GM12865 (cell line): ENCODE data around the gene GALNTL6.

ENCODE experiments used
- DNase-seq: peaks from one replicate; pipeline ENCODE4 v3.0.0; 2010; ENCODE audit warnings: low read depth
- H3K4me3 ChIP-seq: 2 replicates; pipeline ENCODE4 v1.5.1; 2011; ENCODE audit warnings: mild to moderate bottlenecking, low read depth, low read length, control low read depth
- TF ChIP-seq, protein P1 (sequence below): IDR thresholded peaks from 2 replicates; pipeline ENCODE4 v1.5.1; 2011; ENCODE audit warnings: low read length, control low read depth, low read depth, inconsistent platforms; ENCODE audit not compliant: insufficient read depth; ENCODE audit errors: missing control alignments

The GALNTL6 gene

DNA sequence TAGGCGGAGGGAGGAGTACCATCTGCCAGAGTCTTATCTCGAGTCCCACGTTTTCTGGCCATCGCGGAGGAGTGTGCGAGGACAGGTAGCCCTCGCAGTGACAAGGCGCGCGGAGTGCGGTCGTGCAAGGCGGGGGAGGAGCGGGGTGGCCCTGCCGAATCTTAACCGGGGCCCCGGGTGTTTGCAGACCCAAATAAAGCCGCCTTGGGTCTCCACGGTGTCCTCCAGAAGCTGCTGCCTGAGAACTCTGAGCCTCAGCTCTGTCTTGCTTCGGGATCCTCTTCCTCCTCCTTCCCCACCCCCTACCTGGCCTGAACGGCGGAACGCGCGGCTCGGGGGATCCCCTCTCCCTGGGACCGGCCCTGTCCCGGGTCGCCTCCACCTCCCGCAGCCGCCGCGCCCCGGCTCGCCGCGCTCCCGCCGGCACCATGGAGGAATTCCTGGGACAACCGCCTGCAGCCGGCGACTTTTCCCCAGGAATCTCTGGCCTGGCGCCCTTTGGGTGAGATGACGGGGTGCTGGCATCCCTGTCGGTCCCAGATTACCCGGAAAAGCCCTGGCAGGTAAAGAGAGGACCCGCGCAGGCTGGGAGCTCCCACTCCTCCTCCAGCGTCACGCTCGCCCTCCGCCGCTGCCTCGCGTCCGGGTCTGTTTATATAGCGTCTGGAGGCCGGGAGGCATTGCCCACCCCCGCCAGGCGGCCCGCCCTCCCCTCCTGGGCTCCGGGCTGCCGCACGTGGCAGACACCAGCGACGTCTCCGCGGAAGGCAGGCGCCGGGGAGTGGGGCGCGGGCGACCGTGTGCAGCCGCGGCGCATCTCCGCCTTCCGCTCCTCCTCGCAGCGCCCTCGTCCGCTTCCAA is at the start of gene GALNTL6:
GALNTL6 (plus strand) TSS at position 740 of the 861 bp plus-strand sequence.
- TF ChIP-seq, protein P1, sequence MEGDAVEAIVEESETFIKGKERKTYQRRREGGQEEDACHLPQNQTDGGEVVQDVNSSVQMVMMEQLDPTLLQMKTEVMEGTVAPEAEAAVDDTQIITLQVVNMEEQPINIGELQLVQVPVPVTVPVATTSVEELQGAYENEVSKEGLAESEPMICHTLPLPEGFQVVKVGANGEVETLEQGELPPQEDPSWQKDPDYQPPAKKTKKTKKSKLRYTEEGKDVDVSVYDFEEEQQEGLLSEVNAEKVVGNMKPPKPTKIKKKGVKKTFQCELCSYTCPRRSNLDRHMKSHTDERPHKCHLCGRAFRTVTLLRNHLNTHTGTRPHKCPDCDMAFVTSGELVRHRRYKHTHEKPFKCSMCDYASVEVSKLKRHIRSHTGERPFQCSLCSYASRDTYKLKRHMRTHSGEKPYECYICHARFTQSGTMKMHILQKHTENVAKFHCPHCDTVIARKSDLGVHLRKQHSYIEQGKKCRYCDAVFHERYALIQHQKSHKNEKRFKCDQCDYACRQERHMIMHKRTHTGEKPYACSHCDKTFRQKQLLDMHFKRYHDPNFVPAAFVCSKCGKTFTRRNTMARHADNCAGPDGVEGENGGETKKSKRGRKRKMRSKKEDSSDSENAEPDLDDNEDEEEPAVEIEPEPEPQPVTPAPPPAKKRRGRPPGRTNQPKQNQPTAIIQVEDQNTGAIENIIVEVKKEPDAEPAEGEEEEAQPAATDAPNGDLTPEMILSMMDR = no peak
- DNase-seq = peak; percentile 39
- peak within 1 kb of the TSS; percentile 55 for H3K4me3 ChIP-seq

- DNase-seq = no peak
- TF ChIP-seq, protein P1 = no peak
- no peak overlapping the region for H3K4me3 ChIP-seq
These were observed 47.7 kb upstream of the GALNTL6 start for GRCh38 chr4:171765514-171765913.

DNA sequence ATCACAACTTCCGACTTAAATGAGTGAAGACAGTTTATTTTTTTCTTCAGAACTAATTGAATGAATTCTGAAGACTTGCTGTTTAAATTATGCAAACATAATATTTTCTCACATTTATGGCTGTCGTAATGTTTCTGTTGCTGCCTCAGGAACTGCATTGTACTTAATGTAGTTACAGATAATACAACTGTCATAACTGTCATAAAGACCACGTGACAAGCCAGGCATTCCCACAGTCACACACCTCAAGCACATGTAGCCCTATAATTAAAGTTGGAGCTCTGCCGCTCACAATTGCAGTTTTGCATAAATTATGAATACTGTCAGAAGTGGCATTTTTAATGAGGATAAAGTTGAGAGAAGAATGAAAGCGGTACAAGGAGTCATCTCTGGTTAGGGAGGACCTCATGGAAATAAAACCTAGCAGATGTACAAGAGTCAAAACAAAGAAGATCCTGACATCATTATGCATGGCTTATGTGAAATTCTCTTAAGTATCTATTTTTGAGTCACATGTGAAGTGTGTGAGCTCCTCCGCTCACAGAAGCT is 38.5 kb upstream of the GALNTL6 start:
- DNase-seq = no peak
- no peak overlapping the region for H3K4me3 ChIP-seq
- TF ChIP-seq, protein P1 = no peak

- no peak for DNase-seq
- TF ChIP-seq, protein P1 = no peak
- no peak overlapping the region for H3K4me3 ChIP-seq
These were observed 33.9 kb upstream of the GALNTL6 start for GRCh38 chr4:171779301-171779700.

DNA sequence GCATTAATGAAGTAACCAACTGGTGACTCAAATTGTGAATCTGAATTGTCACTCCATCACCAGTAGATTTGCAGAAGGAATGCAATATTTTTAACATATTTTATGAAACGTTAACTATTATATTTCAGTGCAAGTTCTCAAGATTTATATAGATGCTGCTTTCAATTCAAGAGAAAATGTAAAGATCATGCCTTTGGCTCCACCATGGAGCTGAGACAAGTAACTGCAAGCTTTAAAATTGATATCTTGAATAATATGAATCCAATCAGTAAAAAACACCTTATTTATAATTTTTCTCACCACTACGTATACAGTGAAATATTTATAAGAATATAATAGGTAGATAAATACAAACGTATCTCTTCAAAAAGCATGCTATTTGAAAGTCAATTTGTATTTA is 27.8 kb upstream of the GALNTL6 start:
- no peak overlapping the region for H3K4me3 ChIP-seq
- TF ChIP-seq, protein P1 = no peak

GRCh38 chr4:171793723-171794122 is 19.5 kb upstream of the GALNTL6 start:
- TF ChIP-seq, protein P1 = no peak
- H3K4me3 ChIP-seq = no peak overlapping the region
- DNase-seq = no peak

More for the DNA sequence above, 27.8 kb upstream of the GALNTL6 start:
- peak; percentile 6 for DNase-seq

- no peak for DNase-seq
- TF ChIP-seq, protein P1 = no peak
- no peak overlapping the region for H3K4me3 ChIP-seq
These were observed 18.7 kb upstream of the GALNTL6 start for GRCh38 chr4:171794528-171794927.
